Prostate gland (tissue), 2 donors: ENCODE measurements around the gene GATAD2B.
A peak's percentile ranks its signal among the peaks of the same experiment; 100 is the strongest.

Experiments used
- POLR2A ChIP-seq: fragments of 450-650 bp; IDR thresholded peaks from one replicate; pipeline ENCODE4 v1.6.1; 2016; ENCODE audit warnings: antibody characterized with exemption, mild to moderate bottlenecking
- POLR2AphosphoS5 ChIP-seq: sonication (generic); formaldehyde crosslinking; IDR thresholded peaks from one replicate; pipeline ENCODE4 v1.6.1; 2017; ENCODE audit warnings: antibody characterized with exemption
- TF ChIP-seq, protein P1 (sequence below), 4 experiments: fragments of 200-600 bp in 2 of 4; fragments of 450-650 bp in 2 of 4; sonication (generic) in 2 of 4; IDR thresholded peaks; 1 replicate in 3 of 4; 2 replicates in 1 of 4; pipeline ENCODE4 v1.5.1; 2016 to 2019; ENCODE audit warnings: antibody characterized with exemption in 4 of 4, mild to moderate bottlenecking in 2 of 4, moderate library complexity in 2 of 4

DNA sequence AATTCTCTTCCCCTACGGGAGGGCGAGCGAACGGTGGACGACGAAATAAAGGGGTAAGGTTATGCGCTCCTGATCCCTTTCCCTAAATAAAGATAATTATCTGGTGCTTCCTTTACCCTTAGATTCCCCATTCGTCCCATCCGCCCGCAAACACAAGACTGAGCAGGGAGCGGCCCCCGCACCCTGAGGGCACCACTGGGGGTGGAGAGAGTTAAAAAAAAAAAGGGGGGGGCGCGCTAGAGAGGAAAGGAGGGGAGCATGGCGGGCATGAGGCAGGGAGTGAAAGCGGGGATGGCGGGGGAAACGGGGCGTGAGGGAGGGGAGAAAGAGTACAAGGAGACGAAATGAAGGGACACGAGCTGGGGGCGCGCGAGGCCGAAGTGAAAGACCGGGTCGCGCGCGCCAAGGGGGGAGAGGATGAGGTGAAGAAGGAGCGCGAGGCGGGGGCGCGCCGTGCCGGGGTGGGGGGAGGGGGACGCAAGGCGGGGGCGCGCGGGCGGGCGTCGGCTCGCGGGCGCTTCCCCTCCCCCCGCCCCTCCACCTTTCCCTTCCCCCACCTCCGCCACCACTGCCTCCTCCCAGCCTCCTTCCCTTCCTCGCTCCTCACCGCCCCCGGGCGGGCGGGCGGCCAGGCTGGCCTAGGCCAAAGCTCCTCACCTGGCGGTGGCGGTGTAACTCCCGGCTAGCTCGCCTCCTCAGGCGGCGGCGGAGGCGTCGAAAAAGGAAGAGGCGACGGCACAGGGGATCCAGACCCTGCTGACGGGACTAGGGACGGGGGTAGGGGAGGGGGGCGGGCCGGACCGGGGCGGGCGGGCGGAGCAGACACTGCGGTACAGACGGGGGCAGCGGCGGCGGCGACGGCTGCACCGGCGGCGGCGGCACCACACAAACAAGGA, 448 bp downstream of the GATAD2B start:
- TF ChIP-seq POLR2A (no peak), POLR2AphosphoS5 (no peak)
- TF ChIP-seq, protein P1, sequence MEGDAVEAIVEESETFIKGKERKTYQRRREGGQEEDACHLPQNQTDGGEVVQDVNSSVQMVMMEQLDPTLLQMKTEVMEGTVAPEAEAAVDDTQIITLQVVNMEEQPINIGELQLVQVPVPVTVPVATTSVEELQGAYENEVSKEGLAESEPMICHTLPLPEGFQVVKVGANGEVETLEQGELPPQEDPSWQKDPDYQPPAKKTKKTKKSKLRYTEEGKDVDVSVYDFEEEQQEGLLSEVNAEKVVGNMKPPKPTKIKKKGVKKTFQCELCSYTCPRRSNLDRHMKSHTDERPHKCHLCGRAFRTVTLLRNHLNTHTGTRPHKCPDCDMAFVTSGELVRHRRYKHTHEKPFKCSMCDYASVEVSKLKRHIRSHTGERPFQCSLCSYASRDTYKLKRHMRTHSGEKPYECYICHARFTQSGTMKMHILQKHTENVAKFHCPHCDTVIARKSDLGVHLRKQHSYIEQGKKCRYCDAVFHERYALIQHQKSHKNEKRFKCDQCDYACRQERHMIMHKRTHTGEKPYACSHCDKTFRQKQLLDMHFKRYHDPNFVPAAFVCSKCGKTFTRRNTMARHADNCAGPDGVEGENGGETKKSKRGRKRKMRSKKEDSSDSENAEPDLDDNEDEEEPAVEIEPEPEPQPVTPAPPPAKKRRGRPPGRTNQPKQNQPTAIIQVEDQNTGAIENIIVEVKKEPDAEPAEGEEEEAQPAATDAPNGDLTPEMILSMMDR (IDR thresholded peaks at IDR 0.05): peak in 1 of 4 experiments; percentile 9
